Transverse colon (tissue), 4 donors: ENCODE measurements around the gene PPP1R7. TPM values are rescaled to one million over a fixed set of nuclear protein-coding genes. Genes with fewer than 3 reads are reported as not detected.

Source experiments
- DNase-seq: peaks from one replicate; pipeline ENCODE4 v3.0.0-alpha.2; 2019
- H3K27ac ChIP-seq, 4 donors: fragments of 200-600 bp; sonication (generic); 2 replicates each; pipeline ENCODE4 v1.5.1; 2016 to 2018; ENCODE audit warnings: inconsistent platforms in 4 of 4
- H3K27me3 ChIP-seq: fragments of 200-600 bp; sonication (generic); 2 replicates; pipeline ENCODE4 v1.5.1; 2017; ENCODE audit warnings: inconsistent platforms
- H3K36me3 ChIP-seq, 4 donors: fragments of 200-600 bp; sonication (generic); 2 replicates each; pipeline ENCODE4 v1.5.1; 2017 to 2019; ENCODE audit warnings: inconsistent platforms in 4 of 4
- H3K4me1 ChIP-seq, 4 donors: fragments of 200-600 bp; sonication (generic); 2 replicates each; pipeline ENCODE4 v1.5.1; 2017 to 2020; ENCODE audit warnings: inconsistent platforms in 4 of 4
- H3K4me3 ChIP-seq, 4 donors: fragments of 200-600 bp; sonication (generic); 1 replicate in 1 of 4; 2 replicates in 3 of 4; pipeline versions ENCODE4 v1.5.1 to v1.6.1; 2017 to 2019; ENCODE audit warnings: inconsistent platforms in 4 of 4
- H3K9me3 ChIP-seq, 2 donors: fragments of 200-600 bp; sonication (generic); 2 replicates each; pipeline ENCODE4 v1.5.1; 2017 to 2019; ENCODE audit warnings: inconsistent platforms in 2 of 2
- EP300 ChIP-seq: sonication (generic); formaldehyde crosslinking; IDR thresholded peaks from one replicate; pipeline ENCODE4 v1.6.1; 2017; ENCODE audit warnings: antibody characterized with exemption, low read depth
- POLR2A ChIP-seq: fragments of 450-650 bp; IDR thresholded peaks from one replicate; pipeline ENCODE4 v1.6.1; 2016; ENCODE audit warnings: antibody characterized with exemption, mild to moderate bottlenecking, moderate library complexity
- POLR2AphosphoS5 ChIP-seq, 3 donors: sonication (generic); formaldehyde crosslinking; IDR thresholded peaks; one replicate each; pipeline ENCODE4 v1.6.1; 2016; ENCODE audit warnings: antibody characterized with exemption in 3 of 3
- WGBS, 2 donors: methylation state at CpG; one replicate each; pipeline ENCODE4 v1.1.5; 2018; ENCODE audit warnings: low coverage in 1 of 2; 5-methylcytosine and 5-hydroxymethylcytosine counted together
- in situ Hi-C, 4 donors: fragments of 200-750 bp; cut with MboI; loops; one replicate each; pipeline versions ENCODE4 v1.15.0 to v1.15.1; 2017; ENCODE audit warnings: low sequenced_read_pairs in 3 of 4, low pct_ligation_motif_present in 1 of 4, low pct_unique_long_range_greater_than_20kb in 1 of 4
- intact Hi-C: fragments of 100-400 bp; cut with DNase I; formaldehyde crosslinking; loops from one replicate; pipeline ENCODE4 v1.15.1; 2023; ENCODE audit warnings: low total_unique reads
- total RNA-seq, 4 donors: library from RNA; depleted of rRNA; stranded (reverse); fragments of >200 nt; gene quantifications; one replicate each; pipeline ENCODE4 v1.1.0, GENCODE V29; 2016
- TF ChIP-seq, protein P1 (sequence below), 5 experiments: fragments of 200-600 bp in 3 of 5; fragments of 450-650 bp in 2 of 5; sonication (generic) in 3 of 5; IDR thresholded peaks; 1 replicate in 2 of 5; 2 replicates in 3 of 5; pipeline ENCODE4 v1.5.1; 2016 to 2017; ENCODE audit warnings: antibody characterized with exemption in 5 of 5, inconsistent platforms in 3 of 5, mild to moderate bottlenecking in 2 of 5, moderate library complexity in 1 of 5

The PPP1R7 gene
- total RNA-seq, 4 donors from 2014 or later, result 10.8 to 84.2 (median 46.5) TPM

DNA sequence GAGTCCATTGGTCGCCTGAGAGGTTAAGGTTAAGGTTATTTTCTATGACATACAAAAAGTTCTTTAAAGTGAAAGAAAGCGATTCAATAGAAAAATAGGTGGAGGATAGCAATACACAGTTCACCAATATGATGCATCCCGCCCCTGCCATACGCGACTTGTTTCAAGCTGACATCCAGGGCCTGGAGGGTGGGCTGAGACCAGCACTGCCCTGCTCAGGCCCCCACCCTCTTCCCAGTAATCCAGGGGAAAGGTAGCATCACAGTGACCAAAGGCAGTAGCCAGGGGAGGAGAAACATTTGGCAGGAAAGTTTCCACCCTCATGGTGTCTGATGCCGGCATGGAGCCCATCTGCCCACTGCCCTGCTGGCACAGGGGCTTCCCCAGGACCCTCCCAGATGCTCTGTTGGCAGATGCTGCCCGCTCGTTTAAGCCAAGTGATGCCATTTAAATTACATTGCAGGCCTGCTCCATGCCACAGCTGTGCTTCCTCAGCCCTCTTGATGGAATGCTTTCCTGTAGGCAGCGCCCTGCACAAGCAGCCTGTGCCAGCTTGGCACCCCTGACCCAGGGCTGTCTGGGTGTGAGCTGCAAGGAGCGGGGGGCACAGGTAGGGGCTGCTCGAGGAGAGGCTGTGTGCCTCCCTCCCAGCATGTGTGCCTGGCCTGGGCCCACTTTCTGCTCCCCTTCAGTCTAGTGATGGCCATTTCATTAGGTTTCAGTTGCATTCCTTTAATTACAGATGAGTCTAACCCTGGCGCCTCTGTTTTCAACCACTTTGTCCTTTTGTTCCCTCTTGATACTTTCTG, 27.5 kb downstream of the PPP1R7 start:
- Histone ChIP-seq H3K27ac (no peak overlapping the region), H3K36me3 (peaks cover 0 to 19% (median 7%) of the 10 kb centered on the region in 4 donors), H3K27me3 (no peaks in the 10 kb centered on the region), H3K4me3 (no peak overlapping the region), H3K9me3 (no peaks in the 10 kb centered on the region), H3K4me1 (no peaks in the 10 kb centered on the region)
- no peak for TF ChIP-seq EP300
- no peak for TF ChIP-seq POLR2A
- TF ChIP-seq, protein P1, sequence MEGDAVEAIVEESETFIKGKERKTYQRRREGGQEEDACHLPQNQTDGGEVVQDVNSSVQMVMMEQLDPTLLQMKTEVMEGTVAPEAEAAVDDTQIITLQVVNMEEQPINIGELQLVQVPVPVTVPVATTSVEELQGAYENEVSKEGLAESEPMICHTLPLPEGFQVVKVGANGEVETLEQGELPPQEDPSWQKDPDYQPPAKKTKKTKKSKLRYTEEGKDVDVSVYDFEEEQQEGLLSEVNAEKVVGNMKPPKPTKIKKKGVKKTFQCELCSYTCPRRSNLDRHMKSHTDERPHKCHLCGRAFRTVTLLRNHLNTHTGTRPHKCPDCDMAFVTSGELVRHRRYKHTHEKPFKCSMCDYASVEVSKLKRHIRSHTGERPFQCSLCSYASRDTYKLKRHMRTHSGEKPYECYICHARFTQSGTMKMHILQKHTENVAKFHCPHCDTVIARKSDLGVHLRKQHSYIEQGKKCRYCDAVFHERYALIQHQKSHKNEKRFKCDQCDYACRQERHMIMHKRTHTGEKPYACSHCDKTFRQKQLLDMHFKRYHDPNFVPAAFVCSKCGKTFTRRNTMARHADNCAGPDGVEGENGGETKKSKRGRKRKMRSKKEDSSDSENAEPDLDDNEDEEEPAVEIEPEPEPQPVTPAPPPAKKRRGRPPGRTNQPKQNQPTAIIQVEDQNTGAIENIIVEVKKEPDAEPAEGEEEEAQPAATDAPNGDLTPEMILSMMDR (IDR thresholded peaks at IDR 0.05), result no peak
- no peak for TF ChIP-seq POLR2AphosphoS5 (IDR thresholded peaks at IDR 0.05)
- 94 to 96% methylated on average over 3 to 12 of the region's 12 CpGs for WGBS, 2 donors
- in situ Hi-C loops, result no loop called here
- intact Hi-C loops, result no loop called here
- DNase-seq, result no peak

DNA sequence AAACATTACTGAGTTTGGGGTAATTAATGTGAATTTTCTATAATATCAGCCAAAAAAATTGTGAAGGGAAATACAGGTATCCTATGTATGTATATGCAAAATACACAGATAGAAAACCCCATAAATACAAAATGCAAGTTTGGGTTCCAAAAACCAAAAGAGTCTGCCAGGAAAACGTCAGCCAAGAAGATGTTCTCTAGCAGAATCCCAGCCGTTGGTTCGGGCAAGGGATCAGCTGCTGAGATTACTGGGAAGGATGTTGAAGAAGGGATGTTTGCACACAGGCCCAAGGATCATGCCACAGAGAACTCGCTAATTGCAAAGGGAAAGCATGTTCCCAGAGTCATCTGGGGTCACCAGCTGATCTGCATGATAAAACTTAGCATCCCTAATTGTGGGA, 28.7 kb downstream of the PPP1R7 start:
- peaks cover 0 to 25% (median 4%) of the 10 kb centered on the region in 4 donors for H3K36me3 ChIP-seq
- TF ChIP-seq EP300, result no peak
- no peak for TF ChIP-seq POLR2AphosphoS5 (IDR thresholded peaks at IDR 0.05)
- TF ChIP-seq, protein P1 (IDR thresholded peaks at IDR 0.05), result no peak
- TF ChIP-seq POLR2A, result no peak
- H3K27ac ChIP-seq, result peak overlapping the region in 1 of 4 donors; percentile 6
- no peaks in the 10 kb centered on the region for H3K9me3 ChIP-seq
- intact Hi-C loops (no loop called here), in situ Hi-C loops (no loop called here)
- 78 to 83% methylated on average over 4 of the region's 4 CpGs for WGBS, 2 donors
- H3K4me1 ChIP-seq, result no peaks in the 10 kb centered on the region
- DNase-seq, result no peak
- no peak overlapping the region for H3K4me3 ChIP-seq
- H3K27me3 ChIP-seq, result no peaks in the 10 kb centered on the region

DNA sequence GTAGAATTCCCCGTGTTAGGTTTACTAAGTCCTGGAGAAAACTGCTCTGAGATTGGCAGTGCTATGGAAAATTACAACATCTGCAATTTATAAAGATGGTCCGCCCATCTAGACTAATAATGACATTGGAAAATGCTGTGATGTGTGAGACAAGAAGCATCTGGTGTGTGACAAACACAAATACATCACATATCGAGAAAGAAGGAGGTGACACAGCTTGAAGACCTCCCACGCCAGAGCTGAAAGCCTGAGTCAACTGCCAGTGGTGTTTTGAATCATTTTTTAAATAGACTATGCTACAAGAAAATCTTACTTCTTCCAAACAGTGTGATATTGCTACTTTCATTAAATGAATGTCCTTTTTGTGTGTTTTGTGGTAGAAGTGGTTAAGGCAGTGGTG, 29.6 kb downstream of the PPP1R7 start:
- Histone ChIP-seq H3K4me3 (no peak overlapping the region), H3K27me3 (no peaks in the 10 kb centered on the region), H3K4me1 (no peaks in the 10 kb centered on the region), H3K36me3 (peaks cover 0 to 25% (median 2%) of the 10 kb centered on the region in 4 donors), H3K9me3 (no peaks in the 10 kb centered on the region), H3K27ac (no peak overlapping the region)
- intact Hi-C loops, result no loop called here
- no peak for DNase-seq
- in situ Hi-C loops, result no loop called here
- 44 to 71% methylated on average over 4 of the region's 4 CpGs for WGBS, 2 donors
- TF ChIP-seq EP300, result no peak

DNA sequence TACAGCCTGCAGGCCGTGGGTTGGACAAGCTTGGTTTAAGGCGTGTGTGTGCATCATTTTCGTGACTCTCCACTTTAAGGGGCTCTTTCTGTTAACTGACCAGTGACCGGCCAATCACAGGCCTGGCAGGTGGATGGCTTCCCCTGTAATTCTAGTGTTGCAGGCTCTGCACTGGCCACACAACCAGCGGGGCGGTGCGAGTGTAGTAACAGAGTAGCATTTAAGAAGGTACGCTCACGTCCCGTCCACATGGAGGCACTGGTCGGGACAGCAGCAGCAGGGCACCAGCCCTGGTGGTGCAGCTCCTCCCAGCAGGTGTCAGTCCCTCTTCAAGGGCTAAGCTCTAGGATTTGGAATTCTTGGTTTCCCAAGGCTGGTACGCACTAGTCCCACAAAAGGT, 30.2 kb downstream of the PPP1R7 start:
- intact Hi-C loops, result no loop called here
- DNase-seq, result no peak
- Histone ChIP-seq H3K27me3 (no peaks in the 10 kb centered on the region), H3K4me3 (no peak overlapping the region), H3K36me3 (peaks cover 0 to 19% (median 2%) of the 10 kb centered on the region in 4 donors), H3K27ac (no peak overlapping the region), H3K9me3 (no peaks in the 10 kb centered on the region), H3K4me1 (no peaks in the 10 kb centered on the region)
- TF ChIP-seq POLR2AphosphoS5 (IDR thresholded peaks at IDR 0.05) (no peak), POLR2A (no peak), EP300 (no peak)
- TF ChIP-seq, protein P1 (IDR thresholded peaks at IDR 0.05), result no peak
- in situ Hi-C loops, result no loop called here
- 85 to 90% methylated on average over 4 to 12 of the region's 12 CpGs for WGBS, 2 donors
